ENCODE results near the gene ZWILCH.

The ZWILCH gene

GRCh38 chr15:66472176-66472999 lies 32.7 kb upstream of the ZWILCH start:
- Histone ChIP-seq H3K27me3 (ENCODE audit: control insufficient read depth, insufficient read depth, low read length) (no peaks in the 10 kb centered on the region), H3K9ac (ENCODE audit: low read length) (peak overlapping the region; percentile 54), H3K4me1 (ENCODE audit: control insufficient read depth, insufficient read depth, low read length) (peaks cover 74% of the 10 kb centered on the region), H3K36me3 (ENCODE audit: control insufficient read depth, insufficient read depth, low read length) (peaks cover 4% of the 10 kb centered on the region), H3K4me3 (ENCODE audit: low read depth, low read length) (peak overlapping the region; percentile 22; the same call in 1 of the 2 replicates), H3K9me3 (ENCODE audit: control insufficient read depth, insufficient read depth, low read depth, low read length) (no peaks in the 10 kb centered on the region), H3K27ac (ENCODE audit: low read depth, low read length) (peak overlapping the region; percentile 83)

- peak overlapping the region; percentile 15; the same call in 1 of the 2 replicates for H3K4me3 ChIP-seq (ENCODE audit: low read depth, low read length)
- H3K27ac ChIP-seq (ENCODE audit: low read depth, low read length), result peak overlapping the region; percentile 83
- peak overlapping the region; percentile 24 for H3K9ac ChIP-seq (ENCODE audit: low read length)
- H3K27me3 ChIP-seq (ENCODE audit: control insufficient read depth, insufficient read depth, low read length), result no peaks in the 10 kb centered on the region
- no peaks in the 10 kb centered on the region for H3K9me3 ChIP-seq (ENCODE audit: control insufficient read depth, insufficient read depth, low read depth, low read length)
- H3K4me1 ChIP-seq (ENCODE audit: control insufficient read depth, insufficient read depth, low read length), result peaks cover 74% of the 10 kb centered on the region
- no peaks in the 10 kb centered on the region for H3K36me3 ChIP-seq (ENCODE audit: control insufficient read depth, insufficient read depth, low read length)
Measured at GRCh38 chr15:66474135-66474534, 31.0 kb upstream of the ZWILCH start.

GRCh38 chr15:66474963-66475362 lies 30.2 kb upstream of the ZWILCH start:
- Histone ChIP-seq H3K9me3 (ENCODE audit: control insufficient read depth, insufficient read depth, low read depth, low read length) (no peaks in the 10 kb centered on the region), H3K4me3 (ENCODE audit: low read depth, low read length) (no peak overlapping the region), H3K27ac (ENCODE audit: low read depth, low read length) (no peak overlapping the region), H3K36me3 (ENCODE audit: control insufficient read depth, insufficient read depth, low read length) (no peaks in the 10 kb centered on the region), H3K27me3 (ENCODE audit: control insufficient read depth, insufficient read depth, low read length) (no peaks in the 10 kb centered on the region), H3K4me1 (ENCODE audit: control insufficient read depth, insufficient read depth, low read length) (peaks cover 68% of the 10 kb centered on the region), H3K9ac (ENCODE audit: low read length) (no peak overlapping the region)

- no peak overlapping the region for H3K27ac ChIP-seq (ENCODE audit: low read depth, low read length)
- H3K4me1 ChIP-seq (ENCODE audit: control insufficient read depth, insufficient read depth, low read length), result peaks cover 54% of the 10 kb centered on the region
- H3K9me3 ChIP-seq (ENCODE audit: control insufficient read depth, insufficient read depth, low read depth, low read length), result no peaks in the 10 kb centered on the region
- H3K9ac ChIP-seq (ENCODE audit: low read length), result peak overlapping the region; percentile 24
- H3K36me3 ChIP-seq (ENCODE audit: control insufficient read depth, insufficient read depth, low read length), result peaks cover 6% of the 10 kb centered on the region
- no peak overlapping the region for H3K4me3 ChIP-seq (ENCODE audit: low read depth, low read length)
- H3K27me3 ChIP-seq (ENCODE audit: control insufficient read depth, insufficient read depth, low read length), result no peaks in the 10 kb centered on the region
Measured at GRCh38 chr15:66476535-66476934, 28.6 kb upstream of the ZWILCH start.

GRCh38 chr15:66477011-66477410 lies 28.1 kb upstream of the ZWILCH start:
- peaks cover 52% of the 10 kb centered on the region for H3K4me1 ChIP-seq (ENCODE audit: control insufficient read depth, insufficient read depth, low read length)
- H3K4me3 ChIP-seq (ENCODE audit: low read depth, low read length), result no peak overlapping the region
- no peaks in the 10 kb centered on the region for H3K27me3 ChIP-seq (ENCODE audit: control insufficient read depth, insufficient read depth, low read length)
- H3K36me3 ChIP-seq (ENCODE audit: control insufficient read depth, insufficient read depth, low read length), result peaks cover 11% of the 10 kb centered on the region
- H3K27ac ChIP-seq (ENCODE audit: low read depth, low read length), result no peak overlapping the region
- H3K9me3 ChIP-seq (ENCODE audit: control insufficient read depth, insufficient read depth, low read depth, low read length), result no peaks in the 10 kb centered on the region
- no peak overlapping the region for H3K9ac ChIP-seq (ENCODE audit: low read length)

GRCh38 chr15:66480267-66480666 lies 24.9 kb upstream of the ZWILCH start:
- H3K36me3 ChIP-seq (ENCODE audit: control insufficient read depth, insufficient read depth, low read length), result peaks cover 32% of the 10 kb centered on the region
- no peak overlapping the region for H3K4me3 ChIP-seq (ENCODE audit: low read depth, low read length)
- peaks cover 20% of the 10 kb centered on the region for H3K4me1 ChIP-seq (ENCODE audit: control insufficient read depth, insufficient read depth, low read length)
- no peaks in the 10 kb centered on the region for H3K9me3 ChIP-seq (ENCODE audit: control insufficient read depth, insufficient read depth, low read depth, low read length)
- H3K27ac ChIP-seq (ENCODE audit: low read depth, low read length), result no peak overlapping the region
- no peak overlapping the region for H3K9ac ChIP-seq (ENCODE audit: low read length)
- H3K27me3 ChIP-seq (ENCODE audit: control insufficient read depth, insufficient read depth, low read length), result no peaks in the 10 kb centered on the region

- Histone ChIP-seq H3K27me3 (ENCODE audit: control insufficient read depth, insufficient read depth, low read length) (no peaks in the 10 kb centered on the region), H3K4me3 (ENCODE audit: low read depth, low read length) (no peak overlapping the region), H3K4me1 (ENCODE audit: control insufficient read depth, insufficient read depth, low read length) (peaks cover 10% of the 10 kb centered on the region), H3K9ac (ENCODE audit: low read length) (no peak overlapping the region), H3K27ac (ENCODE audit: low read depth, low read length) (no peak overlapping the region), H3K36me3 (ENCODE audit: control insufficient read depth, insufficient read depth, low read length) (peaks cover 40% of the 10 kb centered on the region), H3K9me3 (ENCODE audit: control insufficient read depth, insufficient read depth, low read depth, low read length) (no peaks in the 10 kb centered on the region)
Measured at GRCh38 chr15:66481107-66481856, 23.8 kb upstream of the ZWILCH start.

- Histone ChIP-seq H3K4me1 (ENCODE audit: control insufficient read depth, insufficient read depth, low read length) (no peaks in the 10 kb centered on the region), H3K9ac (ENCODE audit: low read length) (peak overlapping the region; percentile 15), H3K27ac (ENCODE audit: low read depth, low read length) (no peak overlapping the region), H3K4me3 (ENCODE audit: low read depth, low read length) (no peak overlapping the region), H3K27me3 (ENCODE audit: control insufficient read depth, insufficient read depth, low read length) (no peaks in the 10 kb centered on the region), H3K9me3 (ENCODE audit: control insufficient read depth, insufficient read depth, low read depth, low read length) (no peaks in the 10 kb centered on the region), H3K36me3 (ENCODE audit: control insufficient read depth, insufficient read depth, low read length) (peaks cover 52% of the 10 kb centered on the region)
Measured at GRCh38 chr15:66482539-66482938, 22.6 kb upstream of the ZWILCH start.

- Histone ChIP-seq H3K4me3 (ENCODE audit: low read depth, low read length) (no peak overlapping the region), H3K36me3 (ENCODE audit: control insufficient read depth, insufficient read depth, low read length) (peaks cover 58% of the 10 kb centered on the region), H3K27me3 (ENCODE audit: control insufficient read depth, insufficient read depth, low read length) (no peaks in the 10 kb centered on the region), H3K9ac (ENCODE audit: low read length) (no peak overlapping the region), H3K27ac (ENCODE audit: low read depth, low read length) (no peak overlapping the region), H3K4me1 (ENCODE audit: control insufficient read depth, insufficient read depth, low read length) (no peaks in the 10 kb centered on the region), H3K9me3 (ENCODE audit: control insufficient read depth, insufficient read depth, low read depth, low read length) (no peaks in the 10 kb centered on the region)
Measured at GRCh38 chr15:66483131-66483566, 22.0 kb upstream of the ZWILCH start.

- Histone ChIP-seq H3K9ac (ENCODE audit: low read length) (no peak overlapping the region), H3K9me3 (ENCODE audit: control insufficient read depth, insufficient read depth, low read depth, low read length) (no peaks in the 10 kb centered on the region), H3K36me3 (ENCODE audit: control insufficient read depth, insufficient read depth, low read length) (peaks cover 73% of the 10 kb centered on the region), H3K27ac (ENCODE audit: low read depth, low read length) (no peak overlapping the region), H3K4me1 (ENCODE audit: control insufficient read depth, insufficient read depth, low read length) (no peaks in the 10 kb centered on the region), H3K27me3 (ENCODE audit: control insufficient read depth, insufficient read depth, low read length) (no peaks in the 10 kb centered on the region), H3K4me3 (ENCODE audit: low read depth, low read length) (no peak overlapping the region)
Measured at GRCh38 chr15:66484539-66485112, 20.5 kb upstream of the ZWILCH start.

GRCh38 chr15:66486887-66487286 lies 18.2 kb upstream of the ZWILCH start:
- Histone ChIP-seq H3K9ac (ENCODE audit: low read length) (no peak overlapping the region), H3K9me3 (ENCODE audit: control insufficient read depth, insufficient read depth, low read depth, low read length) (no peaks in the 10 kb centered on the region), H3K4me1 (ENCODE audit: control insufficient read depth, insufficient read depth, low read length) (no peaks in the 10 kb centered on the region), H3K4me3 (ENCODE audit: low read depth, low read length) (no peak overlapping the region), H3K27ac (ENCODE audit: low read depth, low read length) (no peak overlapping the region), H3K36me3 (ENCODE audit: control insufficient read depth, insufficient read depth, low read length) (peaks cover 85% of the 10 kb centered on the region), H3K27me3 (ENCODE audit: control insufficient read depth, insufficient read depth, low read length) (no peaks in the 10 kb centered on the region)
